DMS153 (cell line): ENCODE measurements around the gene MRPS14.

Experiments
- DNase-seq: peaks from one replicate; lab custom pipeline; 2025; lab: John Stamatoyannopoulos, UW

Gene MRPS14

GRCh38 chr1:174984952-174985351 lies 38.3 kb downstream of the MRPS14 start:
- no peak for DNase-seq

- DNase-seq: no peak
Observed at GRCh38 chr1:174982971-174983689, 40.1 kb downstream of the MRPS14 start.

GRCh38 chr1:174976436-174977108 lies 46.7 kb downstream of the MRPS14 start:
- no peak for DNase-seq

- DNase-seq: no peak
Observed at GRCh38 chr1:174975764-174976163, 47.5 kb downstream of the MRPS14 start.

GRCh38 chr1:174974711-174975119 lies 48.5 kb downstream of the MRPS14 start:
- DNase-seq: no peak

GRCh38 chr1:174971902-174972301 lies 51.3 kb downstream of the MRPS14 start:
- no peak for DNase-seq

- DNase-seq: no peak
Observed at GRCh38 chr1:174971466-174971865, 51.8 kb downstream of the MRPS14 start.

- DNase-seq: no peak
Observed at GRCh38 chr1:174969977-174970376, 53.2 kb downstream of the MRPS14 start.

- DNase-seq: no peak
Observed at GRCh38 chr1:174968750-174969244, 54.4 kb downstream of the MRPS14 start.

GRCh38 chr1:174967845-174968705 lies 55.1 kb downstream of the MRPS14 start:
- no peak for DNase-seq

- DNase-seq: no peak
Observed at GRCh38 chr1:174966008-174966572, 57.1 kb downstream of the MRPS14 start.

- no peak for DNase-seq
Observed at GRCh38 chr1:174965362-174966007, 57.7 kb downstream of the MRPS14 start.

GRCh38 chr1:174964972-174965361 lies 58.3 kb downstream of the MRPS14 start:
- DNase-seq: no peak

- DNase-seq: peak; percentile 43
Observed at GRCh38 chr1:174964261-174964971, 58.8 kb downstream of the MRPS14 start.

GRCh38 chr1:174963529-174964125 lies 59.6 kb downstream of the MRPS14 start:
- DNase-seq: peak; percentile 35
